ENCODE measurements around the gene MAP1B.
"Not testable (repeated sequence)": the region's sequence is repeated elsewhere in the genome, so short reads cannot be mapped to it uniquely, and the experiment has no call there.

The MAP1B gene

DNA sequence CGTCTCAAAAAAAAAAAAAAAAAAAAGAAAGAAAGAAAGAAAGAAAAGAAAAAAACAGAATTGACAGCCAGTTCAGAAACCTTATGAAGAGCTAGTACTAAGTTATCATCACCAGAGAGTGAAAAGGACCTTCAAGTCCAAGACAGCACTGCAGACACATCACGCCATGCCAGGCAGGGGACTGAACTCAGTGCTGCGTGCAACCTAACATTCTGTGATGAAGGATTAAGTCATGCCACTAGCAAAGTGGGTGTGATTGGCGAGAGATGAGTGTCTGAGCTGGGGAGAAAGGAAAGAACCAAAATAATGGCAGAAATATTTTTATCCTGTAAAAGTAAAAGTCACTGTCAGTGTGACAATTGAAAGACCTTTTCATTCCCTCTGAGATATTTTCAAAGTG, 54.7 kb downstream of the MAP1B start:
- no peak for DNase-seq (ENCODE audit: low read depth)

DNA sequence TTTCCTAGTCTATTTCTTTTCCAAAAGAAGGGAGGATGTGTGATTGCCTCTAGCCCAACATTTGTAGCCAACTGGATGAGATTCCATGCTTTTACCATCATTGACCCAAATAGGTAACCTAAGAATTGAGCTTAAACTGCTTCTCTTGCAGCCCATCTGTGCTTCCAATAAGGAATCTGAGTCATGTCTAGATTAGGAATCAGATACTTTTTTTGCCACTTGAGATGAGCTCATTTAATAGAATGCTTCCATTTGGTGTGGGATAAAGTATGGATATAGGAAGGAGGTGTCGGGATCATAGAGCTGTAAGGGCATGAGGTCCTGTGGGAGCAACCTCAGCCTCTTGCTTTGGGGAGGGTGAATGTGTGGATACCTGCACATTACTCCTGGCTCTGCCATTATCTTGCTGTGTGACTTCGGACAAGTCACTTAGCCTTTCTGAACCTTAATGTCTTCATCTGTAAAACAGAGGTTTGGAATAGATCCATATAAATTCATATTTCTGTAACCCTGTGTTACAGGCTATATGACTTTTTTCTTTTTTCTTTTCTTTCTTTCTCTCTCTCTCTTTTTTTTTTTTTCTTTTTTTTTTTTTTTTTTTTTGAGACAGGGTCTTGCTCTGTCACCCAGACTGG, 56.2 kb downstream of the MAP1B start:
- DNase-seq (ENCODE audit: low read depth) = no peak

DNA sequence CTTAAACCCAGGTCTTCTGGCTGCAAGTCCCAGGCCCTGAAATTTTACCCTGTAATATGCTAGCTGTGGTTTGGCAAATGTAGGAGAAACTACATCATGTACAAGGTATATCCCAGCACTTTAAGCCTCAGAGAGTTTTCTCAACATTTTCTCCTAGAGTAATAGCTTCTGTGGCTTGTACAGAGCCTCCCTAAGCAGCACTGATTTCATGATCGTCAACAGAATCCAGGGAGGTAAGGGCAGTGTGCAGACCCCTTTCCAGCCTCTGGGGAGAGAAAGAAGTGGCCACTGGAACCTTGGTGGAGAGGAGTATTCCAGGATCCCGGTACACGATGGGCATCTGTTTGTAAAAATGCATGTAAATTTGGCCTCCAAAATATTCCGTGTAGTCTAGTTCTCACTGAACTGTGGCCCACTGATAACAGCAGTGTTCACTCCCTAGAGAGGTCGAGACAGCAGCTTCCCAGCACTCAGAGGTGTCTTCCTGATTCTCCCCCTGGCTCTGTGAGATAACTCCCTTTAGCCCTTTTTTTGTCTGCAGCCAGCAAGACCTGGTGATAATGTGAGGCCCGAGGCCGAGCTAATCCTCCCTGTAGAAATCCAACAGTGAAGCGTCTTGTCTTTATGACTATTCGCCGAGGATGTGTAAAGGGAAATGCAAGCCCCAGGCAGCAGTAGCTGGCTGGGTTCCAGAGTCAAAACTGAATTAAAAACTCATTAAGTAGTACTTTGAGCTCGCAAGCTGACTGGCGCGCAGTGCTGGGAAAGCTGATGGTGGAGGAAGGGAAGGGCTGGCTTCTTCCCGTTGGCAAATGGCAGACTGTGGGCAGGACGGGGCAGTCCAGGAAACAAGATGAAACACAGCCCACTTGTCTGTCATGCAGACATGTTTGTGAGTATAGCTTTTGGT, 59.0 kb downstream of the MAP1B start:
- DNase-seq (ENCODE audit: low read depth) = no peak

DNA sequence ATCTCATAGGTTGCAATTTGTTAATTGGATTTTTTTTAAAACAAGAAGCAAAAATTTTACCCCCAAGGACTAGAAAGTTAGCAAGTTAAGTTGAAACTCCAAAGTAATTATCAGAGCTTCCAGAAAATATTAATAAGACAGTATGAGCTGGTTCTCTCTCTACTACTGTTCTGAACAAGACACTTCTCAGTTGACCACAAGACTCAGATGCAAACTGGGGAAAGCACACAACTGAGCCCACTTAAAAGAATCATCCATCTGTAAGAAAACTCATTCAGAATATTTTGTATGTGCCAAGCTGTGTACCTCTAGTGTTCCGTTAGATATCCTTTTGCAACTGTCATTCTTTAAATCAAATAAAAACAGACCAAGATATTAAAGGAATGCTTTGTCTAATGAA, 60.0 kb downstream of the MAP1B start:
- no peak for DNase-seq (ENCODE audit: low read depth)

DNA sequence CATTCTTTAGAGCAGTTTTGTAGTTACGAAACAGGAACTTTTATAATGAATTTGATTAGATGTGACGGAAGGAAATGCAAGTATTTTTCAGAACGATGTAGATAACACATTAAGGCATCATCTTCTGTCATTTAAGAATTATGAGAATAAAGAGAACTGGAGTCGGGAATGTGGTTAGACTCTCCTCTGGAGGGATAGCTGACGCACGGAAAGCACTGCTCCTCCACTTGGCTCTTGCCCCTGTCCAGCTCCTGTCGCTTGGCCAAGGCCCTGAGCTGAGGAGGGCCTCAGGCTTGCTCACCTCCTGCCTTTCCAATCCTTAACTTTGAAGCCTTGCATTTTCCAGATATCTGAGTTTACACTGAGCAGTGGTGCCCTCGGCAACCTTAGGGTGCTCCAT, 60.5 kb downstream of the MAP1B start:
- DNase-seq (ENCODE audit: low read depth) = no peak

DNA sequence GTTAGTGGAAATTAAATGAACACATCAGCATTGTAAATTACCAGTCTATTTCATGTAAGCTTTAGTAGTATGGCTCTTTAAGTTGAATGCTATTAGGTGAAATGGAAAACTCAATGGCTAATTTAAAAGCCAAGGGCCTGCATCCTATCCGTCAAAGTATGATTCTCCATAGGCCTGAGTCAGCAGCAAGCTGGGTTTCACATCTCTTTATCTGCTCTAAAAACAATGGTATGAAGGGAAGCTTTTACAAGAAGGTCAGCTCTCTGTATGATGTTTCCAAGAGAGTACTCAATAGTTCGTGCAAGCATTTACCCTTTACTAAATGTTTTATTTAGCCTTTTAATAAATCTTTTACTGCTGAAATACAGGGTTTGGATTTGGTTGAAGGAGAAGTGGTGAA, 62.8 kb downstream of the MAP1B start:
- no peak for DNase-seq (ENCODE audit: low read depth)

DNA sequence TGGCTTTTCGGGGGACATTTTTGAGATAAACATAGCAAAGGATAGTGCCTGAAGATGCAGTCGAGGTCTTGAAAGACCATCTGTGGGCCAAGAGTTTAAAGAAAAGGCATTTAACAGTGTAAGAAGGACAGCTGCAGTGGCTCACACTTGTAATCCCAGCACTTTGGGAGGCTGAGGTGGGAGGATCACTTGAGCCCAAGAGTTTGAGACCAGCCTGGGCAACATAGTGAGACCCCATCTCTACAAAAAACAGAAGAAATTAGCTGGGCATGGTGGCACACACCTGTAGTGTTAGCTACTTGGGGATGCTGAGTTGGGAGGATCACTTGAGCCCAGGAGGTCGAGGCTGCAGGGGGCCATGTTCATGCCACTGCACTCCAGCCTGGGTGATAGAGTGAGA, 63.9 kb downstream of the MAP1B start:
- DNase-seq (ENCODE audit: low read depth) = not testable (repeated sequence)

DNA sequence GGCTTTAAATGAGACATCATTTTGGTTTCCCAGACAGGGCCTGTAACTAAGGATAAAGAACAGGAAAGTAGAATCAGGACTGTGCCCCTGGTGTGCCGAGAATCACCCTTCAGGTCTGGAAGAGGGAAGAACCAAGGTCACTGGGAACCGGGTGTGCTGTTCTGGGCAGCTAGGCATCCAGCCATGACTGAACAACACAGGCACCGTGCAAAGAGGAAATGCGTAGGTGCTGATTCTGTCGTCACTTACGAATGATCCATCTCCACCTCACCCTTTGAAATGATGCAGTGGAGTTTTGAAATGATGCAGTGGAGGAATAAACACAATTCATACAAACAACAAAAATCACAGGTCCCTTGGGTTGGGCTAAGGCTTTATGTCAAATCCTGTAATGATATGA, 64.4 kb downstream of the MAP1B start:
- no peak for DNase-seq (ENCODE audit: low read depth)

DNA sequence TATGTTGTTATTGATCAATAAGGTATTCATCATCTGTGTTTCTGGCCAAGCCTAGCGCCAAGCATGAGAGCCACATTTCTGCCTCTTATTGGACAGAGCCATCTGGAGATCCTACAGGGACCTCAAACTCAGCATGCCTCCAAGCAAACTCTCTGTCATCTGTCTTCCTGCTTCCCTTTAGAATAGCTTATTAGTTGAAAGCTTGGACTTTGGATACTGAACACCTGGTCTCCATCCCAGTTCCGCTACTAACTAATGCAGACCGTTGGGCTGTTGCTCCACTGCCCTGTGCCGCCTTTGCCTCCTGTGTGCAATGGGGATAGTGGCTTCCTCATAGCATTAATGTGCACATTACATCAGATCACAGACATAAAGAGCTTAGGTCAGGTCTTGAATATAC, 65.5 kb downstream of the MAP1B start:
- no peak for DNase-seq (ENCODE audit: low read depth)

DNA sequence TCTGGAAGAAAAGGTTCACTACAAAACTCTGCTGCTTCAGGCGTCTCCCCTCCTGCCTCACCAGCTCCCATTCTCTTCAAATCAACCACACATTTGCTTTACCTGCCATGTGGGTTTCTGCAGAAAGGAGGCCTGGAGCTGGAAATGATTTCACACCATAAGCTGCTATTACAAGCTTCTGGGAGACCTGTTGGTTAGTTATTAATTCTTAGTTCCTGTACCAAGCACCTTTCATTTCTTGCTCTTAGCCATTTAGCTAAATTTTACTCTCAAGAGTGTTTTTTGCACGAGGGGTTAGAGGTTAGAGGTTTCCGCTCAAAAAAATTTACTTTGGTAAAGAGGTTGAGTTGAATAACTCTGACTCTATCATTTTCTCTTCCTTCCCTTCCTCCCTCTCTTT, 70.3 kb downstream of the MAP1B start:
- DNase-seq (ENCODE audit: low read depth) = no peak

DNA sequence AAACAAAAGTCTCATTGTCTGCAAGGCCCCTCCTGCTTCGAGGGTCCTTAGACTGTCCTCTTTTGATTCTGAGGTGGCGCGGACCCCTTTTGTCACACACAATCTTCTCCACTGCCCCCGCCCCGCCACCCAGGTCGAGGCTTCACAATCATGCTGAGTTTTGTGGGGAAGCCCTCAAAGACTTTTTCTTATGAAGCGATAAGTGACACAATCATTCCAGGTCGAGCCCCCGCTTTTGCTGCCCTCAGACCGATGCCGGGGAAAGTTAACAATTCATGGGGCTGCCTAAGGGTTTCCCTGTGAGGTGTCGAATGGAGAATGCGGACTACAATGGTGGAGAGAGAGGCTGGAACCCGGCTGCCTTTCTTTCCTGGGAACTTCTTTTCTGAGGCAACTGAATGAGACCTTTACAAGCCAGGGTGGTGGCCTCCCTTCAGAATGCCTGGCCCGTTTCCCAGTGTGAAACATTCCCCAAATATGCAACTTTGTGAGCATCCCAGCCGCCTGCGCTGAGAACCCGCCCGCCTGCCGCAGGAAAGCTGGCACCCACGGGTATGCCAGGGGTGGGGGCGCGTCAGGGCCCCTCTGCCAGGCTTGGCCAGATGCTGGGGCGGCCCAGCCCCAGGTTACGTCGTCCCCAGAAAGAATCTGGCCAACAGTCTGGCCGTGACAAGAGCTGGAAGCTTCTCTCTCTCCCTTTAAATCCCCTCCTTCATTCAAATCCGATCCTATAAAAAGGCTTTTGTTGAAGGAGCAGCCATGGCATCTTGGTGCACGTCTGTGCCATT, 71.9 kb downstream of the MAP1B start:
- no peak for DNase-seq (ENCODE audit: low read depth)

DNA sequence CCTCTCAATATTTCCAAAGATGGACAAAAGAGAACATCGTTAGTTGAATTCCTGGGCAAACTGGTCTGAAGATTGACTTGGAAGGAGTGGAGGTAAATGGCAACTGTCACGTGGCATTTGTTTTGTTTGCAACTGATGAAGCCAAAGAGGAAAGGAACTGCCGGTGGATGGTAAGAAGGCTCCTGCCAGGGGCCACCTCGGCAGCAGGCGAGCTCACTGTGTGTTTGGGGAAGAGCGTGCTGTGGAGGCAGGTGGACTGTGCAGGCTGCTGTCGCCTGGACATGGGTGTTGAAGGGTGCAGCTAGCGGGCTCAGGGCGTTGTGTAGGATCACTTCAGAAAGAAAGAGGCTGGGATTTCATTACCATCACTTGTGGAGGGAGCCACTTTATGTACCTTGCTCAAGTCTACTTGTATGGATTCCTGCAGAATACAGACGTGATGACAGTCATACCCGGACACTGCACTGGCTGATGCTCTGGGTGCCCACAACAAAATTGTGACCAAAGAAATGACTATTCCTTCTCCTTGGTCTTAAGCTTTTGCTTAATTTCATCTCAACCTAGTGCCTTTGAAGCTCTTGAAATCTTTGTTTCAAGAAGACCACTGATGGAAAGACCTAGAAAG, 72.7 kb downstream of the MAP1B start:
- no peak for DNase-seq (ENCODE audit: low read depth)

DNA sequence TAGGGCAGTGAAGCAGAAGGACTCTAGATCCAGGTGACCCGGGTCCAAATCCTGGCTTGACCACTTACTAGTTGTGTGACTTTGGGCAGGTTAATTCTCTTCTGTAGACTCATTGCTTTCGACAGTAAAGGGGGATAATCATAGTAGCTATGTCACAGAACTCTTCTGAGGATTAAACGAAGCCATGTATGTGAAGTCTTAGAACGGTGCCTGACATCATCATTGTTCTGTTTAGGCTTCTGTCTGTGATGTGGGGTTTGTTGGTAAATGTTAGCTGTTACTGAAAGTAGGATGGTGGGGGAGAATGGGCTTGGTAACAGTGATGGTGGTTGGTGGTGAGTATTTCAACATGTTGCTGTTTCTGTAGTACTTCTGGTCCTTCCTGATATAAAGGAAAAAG, 73.7 kb downstream of the MAP1B start:
- no peak for DNase-seq (ENCODE audit: low read depth)

DNA sequence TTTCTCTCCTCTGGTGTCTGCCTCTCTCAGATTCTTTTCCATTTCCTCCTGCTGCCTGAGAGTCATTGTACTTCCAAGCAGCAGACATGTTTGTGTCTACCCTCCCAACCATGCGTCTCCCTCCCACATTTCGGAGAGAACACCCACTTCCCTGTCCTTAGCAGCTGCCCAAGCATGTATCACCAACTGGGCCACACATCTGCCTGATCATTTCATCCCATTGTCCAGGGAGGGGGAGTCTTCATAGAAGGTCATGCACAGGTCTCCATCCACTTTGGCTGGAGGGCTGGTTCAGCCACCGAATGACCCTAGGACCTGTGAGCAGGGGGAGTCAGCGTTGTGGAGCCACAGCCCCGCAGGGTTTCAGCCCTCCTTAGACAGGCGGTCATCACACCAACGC, 75.4 kb downstream of the MAP1B start:
- no peak for DNase-seq (ENCODE audit: low read depth)

DNA sequence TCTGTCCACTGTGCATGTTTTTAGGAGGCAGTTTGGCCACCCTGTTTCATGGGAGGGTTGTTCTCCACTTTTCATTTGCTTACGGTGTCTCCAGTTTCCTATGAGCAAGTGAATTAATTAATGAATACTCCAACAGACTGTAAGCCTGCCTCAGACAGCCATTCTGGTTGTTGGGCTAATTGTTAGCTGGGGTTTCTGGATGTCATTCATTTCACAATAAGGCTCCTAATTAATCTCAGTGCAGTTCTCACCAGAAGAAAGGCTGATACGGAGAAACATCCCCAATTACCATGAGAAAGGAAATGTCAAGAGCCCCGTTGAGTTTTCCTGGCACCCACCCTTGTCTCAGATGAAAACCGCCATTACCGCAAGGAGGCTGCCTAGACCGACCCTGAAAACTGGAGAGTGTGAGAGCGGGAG, 75.8 kb downstream of the MAP1B start:
- DNase-seq (ENCODE audit: low read depth) = no peak

DNA sequence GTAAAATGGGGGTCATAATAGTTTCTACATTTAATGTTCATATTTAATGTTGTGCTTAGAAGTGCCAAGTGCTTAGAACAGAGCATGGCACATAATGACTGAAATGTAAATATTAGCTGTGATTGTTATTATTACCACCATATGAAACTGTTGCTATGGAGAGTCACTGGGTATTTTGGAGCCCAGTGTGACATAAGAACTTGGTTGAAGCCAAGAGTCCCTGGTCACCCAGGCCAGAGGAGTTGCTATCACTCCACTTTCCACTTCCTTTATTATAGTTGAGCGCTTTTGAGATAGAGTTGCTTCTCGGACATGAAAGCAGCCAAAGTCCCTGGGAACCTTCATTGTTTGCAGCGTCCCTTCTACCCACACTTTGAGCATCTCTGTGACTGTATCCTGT, 77.1 kb downstream of the MAP1B start:
- no peak for DNase-seq (ENCODE audit: low read depth)

DNA sequence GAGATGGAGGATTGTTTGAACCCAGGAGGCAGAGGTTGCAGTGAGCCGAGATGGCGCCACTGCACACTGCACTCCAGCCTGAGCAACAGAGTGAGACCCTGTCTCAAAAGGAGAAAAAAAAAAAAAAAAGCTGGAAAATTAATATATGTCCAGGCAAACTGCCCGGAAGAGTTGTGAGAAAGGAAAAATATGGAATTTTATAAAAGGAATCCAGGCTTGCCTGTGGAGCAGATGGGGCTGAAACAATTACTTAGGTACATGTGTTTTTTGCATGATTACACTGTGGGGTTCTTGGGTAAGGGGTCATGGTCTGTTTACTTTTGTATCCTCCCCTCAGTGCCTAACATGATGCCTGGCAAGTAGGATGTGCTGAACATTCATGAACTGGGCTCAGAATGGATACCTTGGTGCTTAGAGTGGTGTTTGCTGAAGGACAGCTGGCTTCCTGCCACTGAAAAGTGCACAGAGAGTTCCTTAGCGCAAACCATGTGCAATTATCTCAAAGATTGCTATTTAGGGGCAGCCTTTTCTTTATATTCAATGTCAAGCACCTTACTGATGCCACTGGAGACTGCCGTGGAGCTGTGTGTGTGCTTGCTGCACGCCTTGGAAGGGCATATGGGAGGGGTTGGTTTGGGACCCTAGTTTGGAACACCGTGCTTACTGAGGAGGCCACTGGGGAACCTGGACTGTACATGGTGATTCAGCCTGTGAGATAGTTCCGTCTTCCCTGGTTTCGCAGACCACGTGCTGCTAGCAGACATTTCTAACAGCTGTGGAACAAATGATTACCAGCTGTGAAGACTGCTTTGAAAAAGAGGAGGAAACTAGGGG, 78.4 kb downstream of the MAP1B start:
- no peak for DNase-seq (ENCODE audit: low read depth)

DNA sequence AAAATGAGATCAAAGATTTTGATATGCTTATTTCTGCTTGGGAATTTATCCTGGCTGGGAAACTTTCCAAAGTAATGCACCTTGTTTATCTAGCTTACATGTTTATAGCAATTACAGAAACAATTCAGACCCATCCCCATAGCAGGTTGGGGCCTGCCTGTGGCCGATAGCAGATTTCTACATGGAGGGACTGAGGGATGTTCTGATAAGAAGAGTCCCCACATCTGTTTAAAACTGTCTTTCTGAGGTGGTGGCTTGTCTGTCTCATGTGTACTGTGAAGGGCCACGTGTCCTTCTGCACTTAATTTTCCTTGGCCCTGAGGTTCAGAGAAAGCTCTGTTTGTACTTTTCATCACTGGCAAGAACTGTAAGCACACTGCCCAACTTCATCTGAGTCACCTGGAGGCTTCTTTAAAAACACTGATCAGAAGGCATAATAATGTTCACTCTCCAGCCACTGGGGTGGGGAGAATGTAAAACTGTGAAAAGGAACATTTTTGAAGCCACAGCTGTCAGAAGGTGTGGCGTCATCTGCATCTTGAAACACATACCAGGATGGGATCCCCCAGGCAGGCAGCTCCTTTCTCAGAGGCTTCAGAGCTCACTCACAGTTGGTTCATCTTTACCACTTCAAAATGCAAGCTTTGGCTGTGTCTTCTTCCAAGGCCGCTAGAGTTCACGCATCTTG, 80.3 kb downstream of the MAP1B start:
- DNase-seq (ENCODE audit: low read depth) = no peak

DNA sequence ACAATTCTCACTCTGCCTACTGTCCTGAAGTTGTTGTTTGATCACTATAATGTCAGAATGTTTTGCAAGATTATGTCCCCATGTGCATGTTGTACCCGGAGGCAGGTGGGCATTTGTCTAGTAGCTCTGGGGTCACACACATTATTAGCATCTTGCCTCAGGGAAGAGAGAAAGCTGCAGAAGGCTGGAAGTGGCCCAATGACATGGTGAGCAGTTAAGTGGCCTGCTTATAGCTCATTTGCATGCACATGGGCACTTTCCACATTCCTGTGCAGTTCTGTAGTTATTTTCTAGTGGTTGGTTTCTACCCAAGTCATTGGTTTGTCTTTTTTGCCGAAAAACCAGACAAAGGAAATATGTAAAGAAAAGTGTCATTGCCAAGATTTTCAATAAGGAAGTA, 80.9 kb downstream of the MAP1B start:
- no peak for DNase-seq (ENCODE audit: low read depth)

DNA sequence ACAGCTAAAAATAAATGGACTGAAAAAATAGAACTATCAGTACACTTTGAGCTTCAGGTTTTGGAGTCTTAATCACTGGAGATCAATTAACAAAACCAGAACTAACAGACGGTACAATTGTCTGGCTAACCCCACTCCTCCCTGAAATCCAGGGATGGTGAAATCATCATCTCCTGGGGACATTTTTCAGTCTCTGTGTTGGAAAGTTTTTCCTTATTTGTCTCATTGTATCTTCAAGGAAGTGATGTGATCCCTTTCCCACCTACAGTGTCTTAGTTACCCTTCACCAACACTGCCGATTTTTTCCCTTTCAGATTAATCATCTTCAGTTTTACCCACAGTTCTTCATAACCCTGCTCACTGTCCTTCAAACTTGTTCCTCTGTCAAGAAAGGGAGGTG, 81.9 kb downstream of the MAP1B start:
- no peak for DNase-seq (ENCODE audit: low read depth)

DNA sequence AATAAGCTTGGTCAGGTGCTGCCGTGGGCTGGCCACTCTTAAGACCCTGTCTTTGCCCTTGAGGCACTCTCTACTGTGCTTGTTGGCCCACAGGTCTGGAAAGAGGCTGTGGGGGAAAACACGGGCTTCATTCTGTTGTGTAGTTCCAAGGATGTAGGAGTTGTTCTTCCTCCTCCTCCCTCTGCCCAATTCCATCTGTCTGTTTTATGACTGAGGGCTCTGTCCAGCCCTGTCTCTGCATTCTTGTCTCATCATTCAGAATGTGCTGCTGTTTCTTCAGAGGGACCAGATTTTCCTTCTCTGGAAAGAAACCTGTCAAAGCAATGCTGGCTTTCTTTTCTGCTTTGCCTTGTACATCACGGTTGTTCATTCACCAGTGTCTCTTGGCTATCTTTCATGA, 84.1 kb downstream of the MAP1B start:
- DNase-seq (ENCODE audit: low read depth) = no peak

Data from activated gamma-delta T cell treated with anti-CD3 and anti-CD28 coated beads, Interleukin-2, amount 50 U/mL, for 16 hours (primary cell).